ENCODE results near the gene FIGNL2.

The FIGNL2 gene

DNA sequence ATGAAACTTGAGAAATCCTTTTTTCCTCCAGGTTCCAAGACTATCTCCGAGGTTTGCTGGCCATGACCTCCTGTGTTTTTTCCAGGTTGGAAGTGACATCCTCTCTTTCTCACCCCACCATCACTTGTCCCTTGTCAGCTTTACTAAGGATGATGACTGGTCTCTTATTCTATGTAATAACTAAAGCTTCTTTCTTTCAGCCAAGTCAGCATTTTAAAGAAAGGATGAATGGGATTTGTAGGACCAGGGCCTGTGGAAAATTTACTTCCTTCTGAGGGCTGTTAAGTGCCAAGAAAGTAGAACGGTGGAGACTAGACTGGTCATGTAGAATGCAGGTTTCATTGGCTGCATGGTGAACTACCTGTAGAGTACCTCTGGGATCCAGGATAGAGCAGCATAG, 73.6 kb downstream of the FIGNL2 start:
- H3K27me3 ChIP-seq (ENCODE audit: control insufficient read depth, insufficient read depth, low read length, poor library complexity, severe bottlenecking), result no peaks in the 10 kb centered on the region
- H3K4me1 ChIP-seq (ENCODE audit: control insufficient read depth, insufficient read depth, low read length), result peaks cover 3% of the 10 kb centered on the region
- H3K9me3 ChIP-seq (ENCODE audit: control insufficient read depth, low read length), result no peaks in the 10 kb centered on the region
- H3K27ac ChIP-seq (ENCODE audit: insufficient read depth, low read depth, low read length, poor library complexity, severe bottlenecking), result no peak overlapping the region
- no peak overlapping the region for H3K4me3 ChIP-seq (ENCODE audit: insufficient read depth, low read depth, low read length)
- H3K36me3 ChIP-seq (ENCODE audit: control insufficient read depth, insufficient read depth, low read length), result peaks cover 1% of the 10 kb centered on the region
- WGBS, 2 experiments, result 89 to 95% methylated on average over 2 of the region's 2 CpGs

DNA sequence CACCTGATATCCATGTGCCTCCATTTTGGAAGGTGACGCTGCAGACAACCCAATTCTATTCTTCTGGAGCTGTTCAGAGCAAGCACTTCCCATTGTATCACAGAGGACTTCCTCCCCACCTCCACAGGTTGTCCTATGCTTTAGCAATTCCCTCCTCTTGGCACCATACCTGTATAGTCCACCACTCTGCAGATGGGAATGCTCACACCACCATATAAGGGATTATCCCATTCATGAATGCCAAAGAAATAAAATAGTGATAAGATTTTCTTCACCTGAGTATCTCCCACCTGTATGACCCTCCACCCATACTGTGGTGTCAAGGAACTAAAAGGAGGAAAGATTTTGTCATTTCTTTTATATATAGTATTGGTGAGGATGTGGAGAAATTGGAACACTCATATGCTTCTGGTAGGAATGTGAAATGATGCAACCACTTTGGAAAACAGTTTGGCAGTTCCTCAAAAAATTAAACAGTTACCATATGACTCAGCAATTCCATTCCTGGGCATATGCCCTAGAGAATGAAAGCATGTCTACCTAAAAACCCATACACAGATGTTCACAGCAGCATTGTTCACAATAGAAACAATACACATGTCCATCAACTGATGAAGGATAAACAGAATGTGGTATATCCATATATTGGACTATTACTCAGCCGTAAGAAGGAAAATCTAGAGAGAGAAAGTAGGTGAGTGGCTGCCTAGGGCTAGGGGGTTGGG, 75.2 kb downstream of the FIGNL2 start:
- Histone ChIP-seq H3K27ac (ENCODE audit: insufficient read depth, low read depth, low read length, poor library complexity, severe bottlenecking) (no peak overlapping the region), H3K27me3 (ENCODE audit: control insufficient read depth, insufficient read depth, low read length, poor library complexity, severe bottlenecking) (no peaks in the 10 kb centered on the region), H3K36me3 (ENCODE audit: control insufficient read depth, insufficient read depth, low read length) (peaks cover 6% of the 10 kb centered on the region), H3K9me3 (ENCODE audit: control insufficient read depth, low read length) (no peaks in the 10 kb centered on the region), H3K4me1 (ENCODE audit: control insufficient read depth, insufficient read depth, low read length) (peaks cover 3% of the 10 kb centered on the region), H3K4me3 (ENCODE audit: insufficient read depth, low read depth, low read length) (no peak overlapping the region)
- 97 to 98% methylated on average over 2 of the region's 2 CpGs for WGBS, 2 experiments

DNA sequence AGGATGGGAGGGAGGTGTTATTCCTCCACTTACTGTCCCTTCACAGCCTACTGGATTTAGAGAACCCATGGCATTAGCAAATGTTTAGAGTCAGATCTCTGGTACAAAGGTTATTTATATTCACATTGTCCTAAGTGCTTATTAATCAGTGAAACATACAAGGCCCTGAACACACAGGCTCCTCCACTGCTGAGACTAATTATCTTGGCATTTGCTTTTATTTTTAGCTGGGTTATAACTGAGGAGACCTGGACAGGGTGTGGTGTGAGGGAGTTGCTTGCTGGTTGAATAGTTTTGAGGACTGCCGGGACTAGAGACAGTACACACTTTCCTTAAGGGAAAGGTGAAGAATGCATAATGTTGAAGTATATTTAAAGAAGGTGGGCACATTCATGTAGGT, 77.5 kb downstream of the FIGNL2 start:
- Histone ChIP-seq H3K27ac (ENCODE audit: insufficient read depth, low read depth, low read length, poor library complexity, severe bottlenecking) (no peak overlapping the region), H3K36me3 (ENCODE audit: control insufficient read depth, insufficient read depth, low read length) (peaks cover 6% of the 10 kb centered on the region)

More for the DNA sequence above, 77.5 kb downstream of the FIGNL2 start:
- 95 to 97% methylated on average over 1 of the region's 1 CpG for WGBS, 2 experiments
- H3K27me3 ChIP-seq (ENCODE audit: control insufficient read depth, insufficient read depth, low read length, poor library complexity, severe bottlenecking), result no peaks in the 10 kb centered on the region
- H3K4me3 ChIP-seq (ENCODE audit: insufficient read depth, low read depth, low read length), result no peak overlapping the region
- no peaks in the 10 kb centered on the region for H3K9me3 ChIP-seq (ENCODE audit: control insufficient read depth, low read length)
- H3K4me1 ChIP-seq (ENCODE audit: control insufficient read depth, insufficient read depth, low read length), result no peaks in the 10 kb centered on the region

Data from ectodermal cell (in vitro differentiated cells).